ENCODE data around the gene SBF1.

DNA sequence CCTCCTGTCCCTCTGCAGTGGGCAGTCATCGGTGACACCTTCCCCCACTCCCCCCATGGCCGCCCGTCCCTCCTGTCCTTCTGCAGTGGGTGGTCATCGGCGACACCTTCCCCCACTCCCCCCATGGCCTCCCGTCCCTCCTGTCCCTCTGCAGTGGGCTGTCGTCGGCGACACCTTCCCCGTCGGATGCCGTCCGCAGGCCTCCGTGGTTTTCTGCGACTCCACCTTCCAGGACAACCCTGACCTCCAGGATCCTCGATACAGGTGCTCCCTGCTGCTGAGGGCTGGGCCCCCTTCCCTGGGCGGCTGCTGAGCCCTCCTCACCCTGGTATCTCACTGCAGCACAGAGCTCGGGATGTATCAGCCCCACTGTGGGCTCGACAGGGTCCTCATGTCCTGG lies 14.1 kb upstream of the SBF1 start:
- no peak for TF ChIP-seq SIN3A (IDR thresholded peaks at IDR 0.05; ENCODE audit: borderline replicate concordance, low read depth, low read length)
- no peak for TF ChIP-seq EP300 (IDR thresholded peaks at IDR 0.05; ENCODE audit: borderline replicate concordance in 1 of 2, low read depth in 1 of 2, low read length in 1 of 2)
- TF ChIP-seq FOSL2 (IDR thresholded peaks at IDR 0.05; ENCODE audit: borderline replicate concordance, low read depth) = no peak
- TF ChIP-seq CTCF (IDR thresholded peaks at IDR 0.05) = no peak
- no peak for TF ChIP-seq SMC3 (IDR thresholded peaks at IDR 0.05; ENCODE audit: low read depth, low read length)
- TF ChIP-seq, protein P1, sequence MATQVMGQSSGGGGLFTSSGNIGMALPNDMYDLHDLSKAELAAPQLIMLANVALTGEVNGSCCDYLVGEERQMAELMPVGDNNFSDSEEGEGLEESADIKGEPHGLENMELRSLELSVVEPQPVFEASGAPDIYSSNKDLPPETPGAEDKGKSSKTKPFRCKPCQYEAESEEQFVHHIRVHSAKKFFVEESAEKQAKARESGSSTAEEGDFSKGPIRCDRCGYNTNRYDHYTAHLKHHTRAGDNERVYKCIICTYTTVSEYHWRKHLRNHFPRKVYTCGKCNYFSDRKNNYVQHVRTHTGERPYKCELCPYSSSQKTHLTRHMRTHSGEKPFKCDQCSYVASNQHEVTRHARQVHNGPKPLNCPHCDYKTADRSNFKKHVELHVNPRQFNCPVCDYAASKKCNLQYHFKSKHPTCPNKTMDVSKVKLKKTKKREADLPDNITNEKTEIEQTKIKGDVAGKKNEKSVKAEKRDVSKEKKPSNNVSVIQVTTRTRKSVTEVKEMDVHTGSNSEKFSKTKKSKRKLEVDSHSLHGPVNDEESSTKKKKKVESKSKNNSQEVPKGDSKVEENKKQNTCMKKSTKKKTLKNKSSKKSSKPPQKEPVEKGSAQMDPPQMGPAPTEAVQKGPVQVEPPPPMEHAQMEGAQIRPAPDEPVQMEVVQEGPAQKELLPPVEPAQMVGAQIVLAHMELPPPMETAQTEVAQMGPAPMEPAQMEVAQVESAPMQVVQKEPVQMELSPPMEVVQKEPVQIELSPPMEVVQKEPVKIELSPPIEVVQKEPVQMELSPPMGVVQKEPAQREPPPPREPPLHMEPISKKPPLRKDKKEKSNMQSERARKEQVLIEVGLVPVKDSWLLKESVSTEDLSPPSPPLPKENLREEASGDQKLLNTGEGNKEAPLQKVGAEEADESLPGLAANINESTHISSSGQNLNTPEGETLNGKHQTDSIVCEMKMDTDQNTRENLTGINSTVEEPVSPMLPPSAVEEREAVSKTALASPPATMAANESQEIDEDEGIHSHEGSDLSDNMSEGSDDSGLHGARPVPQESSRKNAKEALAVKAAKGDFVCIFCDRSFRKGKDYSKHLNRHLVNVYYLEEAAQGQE (IDR thresholded peaks at IDR 0.05; ENCODE audit: low read depth, low read length) = no peak
- no peak for TF ChIP-seq YY1 (IDR thresholded peaks at IDR 0.05; ENCODE audit: low read depth)
- TF ChIP-seq, protein P2, sequence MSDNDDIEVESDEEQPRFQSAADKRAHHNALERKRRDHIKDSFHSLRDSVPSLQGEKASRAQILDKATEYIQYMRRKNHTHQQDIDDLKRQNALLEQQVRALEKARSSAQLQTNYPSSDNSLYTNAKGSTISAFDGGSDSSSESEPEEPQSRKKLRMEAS (IDR thresholded peaks at IDR 0.05; ENCODE audit: low read depth) = no peak
- TF ChIP-seq, protein P3, sequence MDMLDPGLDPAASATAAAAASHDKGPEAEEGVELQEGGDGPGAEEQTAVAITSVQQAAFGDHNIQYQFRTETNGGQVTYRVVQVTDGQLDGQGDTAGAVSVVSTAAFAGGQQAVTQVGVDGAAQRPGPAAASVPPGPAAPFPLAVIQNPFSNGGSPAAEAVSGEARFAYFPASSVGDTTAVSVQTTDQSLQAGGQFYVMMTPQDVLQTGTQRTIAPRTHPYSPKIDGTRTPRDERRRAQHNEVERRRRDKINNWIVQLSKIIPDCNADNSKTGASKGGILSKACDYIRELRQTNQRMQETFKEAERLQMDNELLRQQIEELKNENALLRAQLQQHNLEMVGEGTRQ (IDR thresholded peaks at IDR 0.05; ENCODE audit: borderline replicate concordance, low read depth, low read length) = no peak
- no peak for TF ChIP-seq PBX3 (IDR thresholded peaks at IDR 0.05)
- no peak for TF ChIP-seq GATA2 (CRISPR knock-in tag; IDR thresholded peaks at IDR 0.05)

All from SK-N-SH (cell line).